GM18867 (cell line): ENCODE measurements around the gene TFG.

ENCODE experiments used
- ATAC-seq: cut with Tn5 transposase; IDR thresholded peaks from one replicate; pipeline ENCODE4 v1.9.1; 2021; ENCODE audit warnings: mild to moderate bottlenecking, moderate library complexity; ENCODE audit not compliant: unreplicated experiment

TFG gene

DNA sequence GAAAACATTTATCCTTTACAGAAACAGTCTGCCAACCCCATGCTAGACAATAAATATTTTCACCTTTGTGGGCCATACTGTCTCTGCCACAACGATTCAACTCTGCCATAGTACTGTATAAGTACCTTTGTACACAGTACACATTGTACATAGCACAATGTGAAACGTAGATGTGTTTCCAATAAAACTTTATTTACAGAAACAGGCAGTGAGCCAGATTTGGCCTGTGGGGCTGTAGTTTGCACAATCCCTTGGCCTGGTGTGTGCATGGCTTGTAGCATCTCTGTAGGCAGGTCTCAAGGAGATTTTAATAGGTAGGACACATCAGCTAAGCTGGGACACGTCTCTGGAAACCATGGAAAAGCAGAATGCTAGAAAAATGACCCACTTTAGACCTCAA, 74.3 kb downstream of the TFG start:
- ATAC-seq, result no peak

DNA sequence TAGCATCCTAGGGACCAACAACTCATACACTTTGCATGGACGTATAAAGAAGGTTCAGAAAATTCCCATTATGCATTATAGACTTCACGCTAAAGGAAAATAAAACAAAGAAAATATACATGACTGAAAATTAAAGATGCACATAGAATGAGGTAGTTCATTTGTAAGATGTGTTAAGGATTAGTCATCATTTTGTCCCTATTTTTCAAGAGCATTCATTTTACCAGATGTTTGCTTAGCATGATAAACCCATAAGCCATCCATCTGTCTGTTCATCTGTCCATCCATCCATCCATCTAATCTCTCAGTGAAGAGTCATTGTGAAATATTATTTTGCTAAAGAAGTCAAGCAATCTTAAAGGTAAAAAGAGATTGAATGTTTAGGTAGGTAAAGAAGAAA, 80.3 kb downstream of the TFG start:
- no peak for ATAC-seq

DNA sequence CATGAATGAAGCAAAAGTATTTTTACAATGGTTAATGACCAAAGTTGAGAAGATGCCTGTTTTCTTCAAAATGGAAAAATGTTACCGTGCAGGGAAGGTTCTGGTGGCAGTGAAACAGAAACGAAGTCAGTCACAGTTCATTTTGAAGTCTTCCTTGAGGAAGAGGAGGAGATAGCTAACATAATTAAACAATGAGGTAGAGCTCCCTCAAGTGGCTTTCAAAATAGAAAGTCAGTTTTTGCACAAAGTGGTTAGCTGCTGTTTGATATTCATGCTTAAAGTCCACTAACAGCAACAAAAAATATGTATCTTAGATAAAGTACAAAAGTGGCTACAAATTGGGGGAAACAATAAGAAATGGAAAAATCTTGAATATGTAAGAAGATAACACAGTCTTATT, 87.3 kb downstream of the TFG start:
- peak; percentile 76 for ATAC-seq

DNA sequence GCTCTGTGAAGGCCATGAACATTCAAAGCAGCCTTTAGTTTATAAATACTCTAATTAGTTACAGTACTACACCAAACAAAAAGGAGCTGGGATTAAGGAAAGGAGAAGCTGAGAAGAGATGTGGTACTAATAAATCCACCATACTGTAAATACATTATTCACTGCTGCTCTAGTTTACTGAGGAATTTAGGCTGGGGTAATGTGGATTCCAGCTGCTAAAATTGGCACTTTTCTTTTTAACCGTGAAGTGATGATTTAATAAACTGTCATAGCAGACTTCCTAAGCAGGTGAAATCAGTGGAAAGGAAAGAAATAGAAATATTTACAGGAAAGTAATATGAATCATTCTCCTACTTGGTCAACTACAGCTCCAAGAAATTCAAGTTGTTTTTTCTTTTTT, 88.7 kb downstream of the TFG start:
- no peak for ATAC-seq
